HG03039 (cell line): ENCODE measurements around the gene RAB11FIP3.
"Not testable (repeated sequence)": the region's sequence is repeated elsewhere in the genome, so short reads cannot be mapped to it uniquely, and the experiment has no call there.

Source experiments
- ATAC-seq: cut with Tn5 transposase; IDR thresholded peaks from one replicate; pipeline ENCODE4 v1.9.1; 2021; ENCODE audit warnings: mild to moderate bottlenecking, moderate library complexity; ENCODE audit not compliant: unreplicated experiment

The RAB11FIP3 gene

DNA sequence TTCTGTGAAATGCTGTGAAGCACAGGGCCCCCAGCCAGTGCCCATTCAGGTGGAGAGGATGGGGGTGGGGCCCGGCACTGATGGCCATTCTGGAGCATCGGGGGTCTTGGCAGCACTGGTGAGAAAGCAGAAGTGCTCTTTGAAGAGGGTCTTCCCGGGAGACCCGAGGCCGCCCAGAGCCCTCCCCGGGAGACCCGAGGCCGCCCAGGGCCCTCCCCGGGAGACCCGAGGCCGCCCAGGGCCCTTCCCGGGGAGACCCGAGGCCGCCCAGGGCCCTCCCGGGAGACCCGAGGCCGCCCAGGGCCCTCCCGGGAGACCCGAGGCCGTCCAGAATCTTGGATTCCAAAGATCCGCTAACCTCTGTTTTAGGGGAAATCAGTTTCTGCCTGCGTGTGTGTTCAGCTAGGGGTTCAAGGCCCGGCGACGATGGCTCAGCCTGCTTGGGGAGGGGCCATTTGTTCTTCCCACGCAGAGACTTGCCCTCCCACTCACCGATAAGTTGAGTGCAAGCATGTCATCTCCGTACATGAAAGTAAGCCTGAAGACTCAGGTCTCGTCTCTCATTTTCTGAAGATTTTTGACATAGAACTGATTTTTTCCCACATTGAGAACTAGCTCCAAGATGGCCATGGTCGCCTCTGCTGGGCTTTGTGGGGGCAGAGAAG is 66.9 kb downstream of the RAB11FIP3 start:
- ATAC-seq: no peak

DNA sequence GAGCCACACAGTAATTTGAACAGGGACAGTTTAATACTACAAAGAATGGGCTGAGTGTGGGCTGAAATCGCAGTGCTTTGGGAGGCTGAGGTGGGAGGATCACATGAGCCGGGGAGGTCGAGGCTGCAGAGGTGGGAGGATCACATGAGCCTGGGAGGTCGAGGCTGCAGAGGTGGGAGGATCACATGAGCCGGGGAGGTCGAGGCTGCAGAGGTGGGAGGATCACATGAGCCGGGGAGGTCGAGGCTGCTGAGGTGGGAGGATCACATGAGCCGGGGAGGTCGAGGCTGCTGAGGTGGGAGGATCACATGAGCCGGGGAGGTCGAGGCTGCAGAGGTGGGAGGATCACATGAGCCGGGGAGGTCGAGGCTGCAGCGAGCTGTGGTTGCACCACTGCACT is 69.2 kb downstream of the RAB11FIP3 start:
- not testable (repeated sequence) for ATAC-seq

DNA sequence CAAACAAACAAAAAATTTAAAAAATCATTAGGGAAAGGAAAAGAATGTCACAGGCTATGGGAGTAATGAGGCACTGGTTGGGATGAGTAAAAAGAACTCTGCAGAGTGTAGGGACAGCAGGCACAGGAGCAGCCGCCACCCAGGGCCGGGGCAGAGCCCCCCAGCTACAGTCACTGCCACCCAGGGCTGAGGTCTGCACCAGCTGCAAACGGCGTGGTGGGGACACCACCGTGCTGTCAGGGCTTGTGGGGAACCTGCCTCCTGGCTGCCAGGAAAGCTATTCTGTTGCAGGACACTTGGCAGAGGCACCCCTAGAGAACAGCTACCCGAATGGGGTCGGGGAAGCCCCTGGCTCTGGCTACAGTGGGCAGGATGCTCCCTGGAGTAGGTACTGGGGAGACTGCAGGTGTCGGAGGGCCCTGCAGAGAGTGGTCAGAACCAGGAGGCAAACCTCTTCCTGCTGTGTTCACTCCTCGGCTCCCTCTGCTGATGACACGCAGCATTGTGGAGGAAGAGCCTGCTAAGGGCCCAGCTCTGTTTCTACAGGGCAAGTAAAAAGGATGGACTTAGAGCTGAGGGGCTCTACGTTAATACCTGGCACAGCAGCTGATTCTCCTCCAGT is 69.8 kb downstream of the RAB11FIP3 start:
- ATAC-seq: no peak

DNA sequence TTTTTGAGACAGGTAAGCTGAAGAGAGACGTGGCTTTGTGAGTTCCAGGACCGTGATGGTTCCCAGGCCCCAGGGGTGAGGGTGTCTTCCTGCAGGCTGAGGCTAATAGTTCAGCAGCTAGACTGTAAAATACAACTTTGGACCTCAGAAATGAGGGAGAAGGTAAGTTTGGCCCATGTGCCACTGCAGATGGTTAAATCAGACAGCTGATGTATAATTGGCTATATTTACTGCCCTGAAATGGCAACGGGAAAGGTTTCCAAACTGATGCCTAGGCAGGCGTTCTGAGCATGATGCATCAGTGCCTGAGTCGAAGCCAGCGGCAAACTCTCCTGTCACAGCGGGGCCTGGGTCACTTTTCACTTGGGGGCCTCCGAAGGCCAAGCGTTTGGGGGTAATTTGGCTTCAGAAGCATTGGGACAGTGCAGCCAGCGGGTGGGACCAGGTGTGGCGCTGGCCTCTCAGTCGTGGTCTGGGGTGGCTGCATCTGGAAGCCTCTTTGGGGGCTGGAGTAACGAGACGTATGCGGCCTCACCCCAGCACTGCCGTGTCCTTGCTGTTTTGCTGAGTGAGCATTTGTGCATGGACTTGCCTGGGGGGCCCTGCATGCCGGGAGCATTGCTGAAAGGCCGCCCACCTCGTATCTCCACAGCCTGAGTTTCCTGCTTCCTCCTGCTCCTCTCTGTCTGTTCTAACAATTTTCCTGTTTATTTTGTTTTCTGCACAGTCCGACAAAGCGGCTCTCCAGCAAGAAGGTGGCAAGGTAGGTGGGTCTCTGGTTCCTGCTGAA is 70.8 kb downstream of the RAB11FIP3 start:
- no peak for ATAC-seq

DNA sequence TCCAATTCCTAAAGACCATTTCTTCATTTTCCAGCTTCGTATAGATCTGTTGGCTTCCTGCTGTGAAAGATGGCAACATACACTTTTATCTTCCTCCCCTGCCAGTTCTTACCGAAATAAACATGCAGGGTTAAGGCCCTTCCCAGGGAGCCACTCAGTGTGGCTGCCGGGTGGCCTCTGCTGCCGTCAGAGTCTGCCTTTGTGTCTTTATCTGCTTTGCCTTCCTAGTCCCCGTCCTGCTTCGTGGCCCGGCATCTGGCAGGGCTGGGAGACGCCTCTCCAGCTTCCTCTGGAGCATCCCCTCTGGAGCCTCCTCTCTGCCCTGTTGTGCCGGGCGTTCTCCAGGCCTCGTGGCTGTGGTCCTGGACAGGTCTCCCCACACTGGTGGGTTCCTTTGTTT is 71.8 kb downstream of the RAB11FIP3 start:
- no peak for ATAC-seq

- no peak for ATAC-seq
These were observed 74.5 kb downstream of the RAB11FIP3 start for GRCh38 chr16:499924-500323.

DNA sequence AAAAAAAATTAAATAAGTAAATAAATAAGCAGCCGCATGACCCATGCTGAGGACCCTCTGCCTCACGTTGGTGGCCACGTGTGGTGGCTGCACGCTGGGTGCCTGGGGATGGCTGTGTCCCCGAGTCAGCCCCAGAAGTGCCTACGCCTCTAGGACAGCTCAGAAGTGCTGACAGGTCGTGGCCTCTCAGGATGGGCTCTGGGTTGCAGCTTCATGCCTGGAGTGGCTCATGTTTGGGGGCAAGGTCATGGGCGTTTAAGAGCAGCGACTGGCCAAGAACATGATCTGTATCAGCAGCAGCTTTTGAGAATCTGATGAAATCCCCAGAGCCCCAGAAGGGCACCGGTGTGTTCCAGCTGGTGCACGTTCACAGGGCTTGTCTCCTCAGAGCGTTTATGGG is 75.3 kb downstream of the RAB11FIP3 start:
- ATAC-seq: no peak

DNA sequence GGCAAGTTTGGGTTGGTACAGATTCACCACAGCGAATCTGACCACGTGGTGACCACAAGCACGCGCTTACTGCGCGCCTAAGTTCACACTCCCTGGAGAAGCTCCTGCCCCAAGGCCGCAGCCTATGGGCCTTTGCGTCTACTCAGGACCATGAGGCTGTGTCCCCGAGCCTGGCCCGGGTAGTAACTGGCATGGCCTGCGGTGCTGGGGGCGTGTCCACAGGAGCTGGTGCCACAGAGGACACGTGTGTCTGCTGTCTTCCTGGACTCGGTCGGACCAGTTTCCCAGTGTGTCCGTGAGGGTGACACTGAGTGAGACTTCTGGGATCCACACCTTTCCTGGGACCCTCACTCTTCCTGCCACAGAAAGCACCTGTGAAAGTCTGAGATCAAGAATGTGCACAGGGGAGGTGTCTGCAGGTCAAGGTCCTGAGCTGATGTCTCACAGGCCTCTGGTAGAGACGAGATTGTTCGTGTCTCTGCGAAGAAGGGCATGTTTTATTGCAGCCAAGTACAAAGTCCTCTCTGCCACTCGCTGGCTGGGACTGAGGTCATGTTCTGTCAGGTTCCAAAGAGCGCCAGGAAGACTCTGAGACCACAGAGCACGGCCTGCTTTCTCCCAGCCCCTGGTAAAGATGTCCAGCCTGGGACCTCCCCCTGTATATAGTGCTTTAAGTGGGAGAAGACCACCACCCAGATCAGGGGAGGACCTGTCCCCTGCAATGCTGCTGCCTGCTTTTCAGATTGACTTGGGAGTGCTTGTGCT is 76.9 kb downstream of the RAB11FIP3 start:
- ATAC-seq: no peak

DNA sequence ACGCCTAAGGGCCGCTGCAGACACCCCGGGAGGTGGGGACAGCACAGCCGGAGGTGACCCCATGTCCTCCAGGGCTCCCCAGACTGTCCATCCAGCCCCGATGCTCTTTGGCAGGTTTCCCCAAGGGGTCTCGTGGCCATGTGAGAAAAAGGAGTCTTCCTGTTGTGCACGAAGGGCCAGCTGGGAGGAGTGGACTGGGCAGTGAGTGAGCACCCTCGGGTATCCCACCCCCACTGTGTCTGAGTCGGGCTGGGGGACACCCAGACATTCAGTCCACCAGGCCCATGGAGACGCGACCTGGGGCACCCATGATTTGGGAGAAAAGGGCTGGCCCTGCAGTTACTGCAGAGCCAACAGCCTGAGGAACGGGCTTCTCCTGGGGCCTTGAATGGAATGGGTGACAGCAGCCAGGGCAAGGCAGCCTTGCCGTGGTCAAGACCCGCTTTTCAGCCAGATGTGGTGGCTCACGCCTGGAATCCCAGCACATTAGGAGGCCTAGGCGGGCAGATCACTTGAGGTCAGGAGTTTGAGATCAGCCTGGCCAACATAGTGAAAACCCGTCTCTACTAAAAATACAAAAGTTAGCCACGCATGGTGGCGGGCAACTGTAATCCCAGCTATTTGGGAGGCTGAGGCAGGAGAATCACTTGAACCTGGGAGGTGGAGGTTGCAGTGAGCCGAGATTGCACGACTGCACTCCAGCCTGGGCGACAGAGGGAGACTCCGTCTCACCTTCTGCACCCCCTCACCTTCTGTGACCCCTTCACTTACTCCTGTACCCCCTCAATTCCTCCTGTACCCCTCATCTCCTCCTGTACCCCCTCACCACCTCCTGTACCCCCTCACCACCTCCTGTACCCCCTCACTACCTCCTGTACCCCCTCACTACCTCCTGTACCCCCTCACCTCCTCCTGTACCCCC is 78.0 kb downstream of the RAB11FIP3 start:
- no peak for ATAC-seq

DNA sequence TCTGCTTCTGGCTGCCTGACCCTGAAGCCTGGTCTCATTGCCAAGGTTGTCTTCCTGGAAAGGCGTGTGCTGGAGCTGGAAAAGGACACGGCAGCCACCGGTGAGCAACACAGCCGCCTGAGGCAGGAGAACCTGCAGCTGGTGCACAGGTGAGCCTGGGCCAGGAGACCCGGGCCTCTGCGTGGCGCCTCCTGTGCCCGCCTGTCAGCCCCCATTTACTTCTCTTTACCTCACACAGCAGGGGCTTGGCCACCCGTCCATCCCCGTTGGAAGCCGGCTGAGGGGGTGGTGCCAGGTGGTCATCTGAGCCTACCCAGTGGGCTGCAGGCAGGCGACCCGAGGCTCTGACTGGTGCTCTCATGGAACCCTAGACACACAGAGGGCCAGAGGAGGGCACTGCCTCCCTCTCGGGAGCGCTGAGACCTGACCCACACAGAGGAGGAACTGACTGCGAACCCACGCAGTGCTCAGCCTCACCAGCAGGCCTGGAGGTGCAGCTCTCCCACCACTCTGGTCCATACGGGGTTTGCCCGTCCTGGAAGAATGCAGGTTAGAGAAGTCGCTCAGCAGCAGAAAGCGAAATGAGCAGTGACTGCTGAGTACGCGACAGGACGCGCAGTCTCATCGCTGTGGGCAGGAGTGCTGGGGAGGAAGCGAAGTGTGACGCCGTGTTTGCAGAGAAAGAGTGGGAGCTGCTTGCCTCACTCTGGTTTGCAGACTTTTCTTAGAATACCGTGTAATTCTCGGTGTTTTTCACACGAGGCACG is 80.2 kb downstream of the RAB11FIP3 start:
- no peak for ATAC-seq

DNA sequence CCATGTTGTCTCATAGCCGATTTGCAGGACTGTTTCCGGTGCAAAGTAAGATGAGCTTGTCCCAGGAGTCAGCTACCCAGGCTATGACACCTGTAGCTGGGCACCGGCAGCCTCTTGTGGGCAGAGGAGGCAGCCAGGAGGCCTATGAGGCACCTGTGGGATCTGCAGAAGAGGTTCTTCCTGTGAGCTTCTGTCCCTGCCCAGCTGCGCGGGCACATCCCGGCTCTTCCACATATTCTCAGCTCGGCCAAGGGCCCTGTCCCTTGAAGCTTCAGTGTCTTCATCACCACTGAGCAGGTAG is 80.7 kb downstream of the RAB11FIP3 start:
- no peak for ATAC-seq

DNA sequence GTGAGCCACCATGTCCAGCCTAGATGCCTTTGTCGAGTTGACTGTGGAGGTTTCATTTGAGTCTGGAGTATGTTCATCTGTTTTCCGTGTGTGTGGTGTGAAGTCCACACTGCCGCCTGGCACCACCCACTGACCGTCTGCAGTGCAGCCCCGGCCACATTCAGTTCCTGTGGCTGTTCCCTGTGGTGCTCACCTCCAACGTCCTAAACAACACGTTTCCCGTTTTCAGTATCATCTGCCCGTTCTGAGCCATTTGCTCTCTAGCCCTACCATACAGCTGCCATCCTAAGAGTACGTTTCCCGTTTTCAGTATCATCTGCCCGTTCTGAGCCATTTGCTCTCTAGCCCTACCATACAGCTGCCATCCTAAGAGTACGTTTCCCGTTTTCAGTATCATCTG is 82.1 kb downstream of the RAB11FIP3 start:
- not testable (repeated sequence) for ATAC-seq

DNA sequence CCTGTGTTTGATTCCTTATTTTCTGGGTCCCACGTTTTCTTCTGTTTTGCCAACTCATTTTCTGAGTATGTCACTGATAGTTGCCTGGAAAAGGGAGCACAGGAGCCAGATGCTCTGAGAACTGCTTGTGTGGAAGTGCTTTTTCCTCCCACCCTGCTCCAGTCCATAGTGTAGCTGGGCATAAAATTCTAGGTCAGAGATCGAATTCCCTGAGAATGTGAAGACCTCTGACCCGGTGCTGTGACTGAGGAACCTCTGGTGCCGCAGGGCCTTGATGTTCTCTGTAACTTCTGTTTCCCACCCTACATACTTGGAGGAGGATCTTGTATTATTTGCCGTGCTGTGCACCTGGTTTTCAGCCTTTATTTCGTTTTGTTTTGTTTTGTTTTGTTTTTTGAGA is 82.5 kb downstream of the RAB11FIP3 start:
- ATAC-seq: no peak

- no peak for ATAC-seq
These were observed 83.7 kb downstream of the RAB11FIP3 start for GRCh38 chr16:508884-509736.

- no peak for ATAC-seq
These were observed 84.8 kb downstream of the RAB11FIP3 start for GRCh38 chr16:510066-510825.

DNA sequence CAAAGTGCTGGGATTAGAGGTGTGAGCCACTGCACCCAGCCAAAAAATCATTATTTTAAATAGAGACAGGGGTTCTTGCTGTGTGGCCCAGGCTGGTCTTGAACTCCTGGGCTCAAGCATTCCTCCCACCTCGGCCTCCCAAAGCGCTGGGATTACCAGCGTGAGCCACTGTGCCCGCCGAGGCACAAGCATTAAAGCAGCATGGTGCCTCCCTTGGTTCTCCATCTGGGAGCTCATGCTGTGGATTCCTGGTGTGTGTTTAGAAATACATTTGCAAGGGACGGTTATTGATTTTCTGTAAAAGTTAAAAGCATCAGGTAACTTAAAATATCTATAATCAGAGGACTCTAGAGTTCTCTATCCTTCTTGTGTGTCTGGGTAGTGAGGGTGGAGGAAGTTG is 87.4 kb downstream of the RAB11FIP3 start:
- ATAC-seq: no peak

DNA sequence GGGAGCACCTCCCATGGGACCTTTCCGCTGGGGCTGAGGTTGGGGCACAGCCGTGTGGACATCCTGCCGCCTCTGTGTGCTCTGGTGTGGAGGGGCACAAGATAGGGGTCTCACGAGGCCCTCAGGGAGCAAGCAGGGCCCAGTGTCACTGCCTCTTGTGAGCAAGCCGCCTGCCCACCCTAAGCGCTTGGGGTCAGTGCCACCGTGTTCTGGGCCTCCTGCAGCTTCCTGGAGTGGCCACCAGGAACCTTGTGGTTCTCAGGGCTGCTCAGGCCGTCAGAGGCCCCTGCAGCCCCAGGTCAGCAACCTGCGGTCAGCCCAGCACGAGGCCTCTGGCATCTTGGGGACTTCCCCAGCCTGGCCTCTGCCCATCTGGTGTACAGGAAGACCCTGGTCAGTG is 88.5 kb downstream of the RAB11FIP3 start:
- ATAC-seq: no peak
